NCI-H226 (cell line): ENCODE results near the gene NPC2.
A peak's percentile ranks its signal among the peaks of the same experiment; 100 is the strongest.
"Not testable (repeated sequence)": the region's sequence is repeated elsewhere in the genome, so short reads cannot be mapped to it uniquely, and the experiment has no call there.

ENCODE experiments used
- DNase-seq: peaks from one replicate; pipeline ENCODE4 v3.0.0-alpha.2; 2015

NPC2 gene

DNA sequence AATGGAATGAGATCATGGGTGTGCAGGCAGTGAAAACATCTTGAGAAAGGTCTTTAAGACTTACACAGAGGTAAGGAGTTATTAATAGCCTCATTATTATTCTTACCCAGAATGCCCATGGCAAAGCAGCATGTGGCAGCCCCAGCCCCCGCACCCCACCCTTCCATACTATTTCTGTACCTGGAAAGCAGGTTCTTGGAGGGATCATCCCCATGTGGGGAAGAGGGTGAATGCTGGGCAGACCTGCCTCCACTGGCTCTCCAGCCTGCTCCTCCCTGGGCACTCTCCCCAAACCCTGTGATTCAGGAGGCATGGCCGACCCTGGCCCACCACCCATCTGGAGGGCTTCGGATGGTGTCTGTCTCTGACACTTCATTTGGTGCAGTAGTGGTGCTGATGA, 28.3 kb downstream of the NPC2 start:
- no peak for DNase-seq

DNA sequence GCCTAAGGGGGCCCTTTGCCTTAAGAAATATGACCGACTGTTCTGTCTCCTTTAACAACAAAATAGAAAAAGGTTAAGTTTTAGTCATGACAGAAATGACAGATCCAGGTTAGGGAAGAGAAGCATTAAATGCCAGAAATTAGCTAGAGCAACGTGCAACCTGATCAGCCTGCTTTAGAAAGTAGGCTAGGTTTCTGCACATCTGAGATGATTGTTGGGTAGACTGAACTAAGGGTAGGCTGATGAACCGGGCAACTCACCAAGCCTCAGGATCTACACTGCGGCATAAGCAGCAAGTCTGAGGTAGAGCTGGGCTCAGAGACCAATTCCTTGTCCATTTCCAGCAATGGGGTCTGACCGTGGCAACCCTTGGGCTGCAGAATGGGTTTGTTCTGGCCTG, 29.4 kb downstream of the NPC2 start:
- no peak for DNase-seq

DNA sequence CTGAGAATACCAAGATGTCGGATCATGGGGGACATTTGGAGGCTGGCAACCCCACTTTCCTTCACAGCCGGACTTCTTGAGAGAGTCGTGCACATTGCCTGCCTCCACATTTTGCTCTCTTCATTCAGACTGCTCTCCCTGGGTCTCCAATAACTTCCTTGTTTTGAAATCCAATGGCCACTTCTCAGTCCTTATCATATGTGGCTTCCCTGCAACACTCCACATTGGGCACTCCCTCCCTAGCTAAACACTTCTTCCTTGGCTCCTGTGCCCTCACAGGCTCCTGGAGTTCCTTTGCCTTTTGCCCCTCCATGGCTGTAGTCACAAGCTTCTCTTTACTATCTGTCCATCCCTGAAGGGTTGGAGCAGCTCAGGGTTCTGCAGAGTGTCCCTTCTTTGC, 30.1 kb downstream of the NPC2 start:
- no peak for DNase-seq

DNA sequence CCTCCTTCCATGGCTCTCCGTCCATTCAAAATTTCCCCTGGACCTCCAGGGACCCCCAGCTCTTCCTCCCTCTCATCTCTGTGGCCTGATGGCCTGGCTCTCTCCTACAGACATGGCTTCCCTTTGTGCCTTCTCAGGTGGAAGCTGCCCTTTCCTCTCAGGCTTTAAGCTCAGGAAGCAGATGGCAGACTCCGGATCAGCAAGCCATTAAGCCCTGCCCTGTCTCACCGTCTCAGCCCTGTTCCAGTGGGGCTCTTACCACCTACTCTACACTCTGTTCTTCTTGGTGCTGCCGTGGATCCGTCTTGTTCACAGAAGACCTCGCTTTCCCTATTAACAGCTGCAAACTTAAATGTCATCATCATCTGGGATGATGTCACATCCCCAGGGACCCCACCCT, 33.1 kb downstream of the NPC2 start:
- DNase-seq: no peak

DNA sequence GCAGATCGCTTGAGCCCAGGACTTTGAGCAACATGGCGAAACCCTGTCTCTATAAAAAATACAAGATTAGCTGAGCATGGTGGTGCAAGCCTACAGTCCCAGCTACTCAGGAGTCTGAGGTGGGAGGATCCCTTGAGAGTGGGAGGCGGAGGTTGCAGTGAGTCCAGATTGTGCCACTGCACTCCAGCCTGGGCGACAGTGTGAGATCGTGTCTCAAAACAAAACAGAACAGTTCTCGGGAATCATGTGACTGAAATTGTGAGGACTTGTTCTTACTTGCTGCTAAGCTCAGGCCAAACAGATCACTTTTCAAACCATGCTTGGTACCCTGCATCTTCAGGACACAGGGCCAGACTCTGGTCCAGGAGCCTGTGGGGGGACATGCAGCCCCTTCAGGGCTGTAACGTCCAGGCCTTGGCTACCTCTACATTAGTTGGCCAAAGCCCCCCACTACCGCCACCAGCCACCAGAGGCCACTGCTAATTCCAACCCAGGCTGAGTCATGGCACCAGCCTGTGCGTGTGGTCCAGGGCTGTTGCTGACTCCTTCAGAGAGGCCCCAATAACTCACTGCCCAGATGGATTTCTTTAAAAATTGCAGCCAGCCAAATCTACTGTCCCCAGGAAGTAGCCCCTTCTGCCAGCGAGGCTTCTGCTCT, 33.7 kb downstream of the NPC2 start:
- peak; percentile 28 for DNase-seq

DNA sequence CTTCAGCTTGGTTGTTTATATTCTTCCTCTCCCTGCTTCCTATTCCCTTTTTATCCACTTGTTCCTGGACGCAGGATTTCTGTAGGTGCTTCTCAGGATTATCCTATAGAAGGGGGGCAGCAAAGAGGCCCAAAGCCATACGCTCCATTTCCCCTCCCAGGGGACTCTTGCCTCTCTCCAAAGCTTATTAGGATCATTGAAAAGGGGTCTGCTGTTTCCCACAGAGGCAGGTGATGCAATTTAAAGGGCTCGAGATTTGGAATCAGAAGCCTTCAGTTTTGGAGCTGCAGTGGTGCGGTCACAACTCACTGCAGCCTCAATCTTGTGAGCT, 35.6 kb downstream of the NPC2 start:
- no peak for DNase-seq

DNA sequence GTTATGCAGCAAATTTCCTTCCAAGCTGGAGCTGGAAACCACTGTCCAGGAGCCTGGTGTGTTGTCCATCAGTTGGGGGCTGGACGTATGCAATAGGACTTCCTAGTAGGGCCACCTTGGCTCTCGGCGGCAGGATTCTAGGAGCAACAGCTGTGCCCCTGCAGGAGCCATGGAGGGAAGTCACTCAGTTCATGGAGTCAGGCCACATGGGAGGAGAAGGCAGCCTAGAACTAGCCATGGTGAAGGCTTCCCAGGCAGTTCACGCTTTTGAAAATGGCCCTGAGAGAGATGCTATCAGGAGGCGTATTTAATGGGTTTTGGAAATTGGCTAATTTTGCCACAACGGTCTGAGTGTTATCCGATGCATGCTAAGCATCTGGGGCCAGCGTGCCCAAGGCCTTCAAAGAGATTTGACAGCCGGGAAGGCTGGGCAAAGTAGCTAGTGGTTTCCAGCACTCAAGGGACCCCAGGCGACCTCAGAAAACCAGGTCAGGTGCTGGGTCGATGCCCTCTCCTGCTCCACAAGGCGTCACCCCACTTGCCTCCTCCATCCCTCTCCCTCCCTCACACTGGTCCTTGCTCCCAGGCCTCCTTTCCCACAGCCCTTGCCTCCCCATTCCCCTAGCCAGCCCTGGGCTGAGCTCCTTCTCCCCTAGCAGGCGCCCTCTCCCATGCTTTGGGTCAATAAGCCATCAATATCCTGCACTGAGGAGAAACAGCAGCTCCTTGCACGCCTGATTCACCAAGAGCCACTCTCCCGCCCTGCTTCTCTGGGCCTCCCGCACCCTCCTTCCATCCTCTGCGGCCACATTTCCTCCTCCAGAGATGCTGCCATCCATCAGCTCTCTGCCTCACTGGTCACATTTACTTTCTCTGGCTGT, 36.2 kb downstream of the NPC2 start:
- no peak for DNase-seq

DNA sequence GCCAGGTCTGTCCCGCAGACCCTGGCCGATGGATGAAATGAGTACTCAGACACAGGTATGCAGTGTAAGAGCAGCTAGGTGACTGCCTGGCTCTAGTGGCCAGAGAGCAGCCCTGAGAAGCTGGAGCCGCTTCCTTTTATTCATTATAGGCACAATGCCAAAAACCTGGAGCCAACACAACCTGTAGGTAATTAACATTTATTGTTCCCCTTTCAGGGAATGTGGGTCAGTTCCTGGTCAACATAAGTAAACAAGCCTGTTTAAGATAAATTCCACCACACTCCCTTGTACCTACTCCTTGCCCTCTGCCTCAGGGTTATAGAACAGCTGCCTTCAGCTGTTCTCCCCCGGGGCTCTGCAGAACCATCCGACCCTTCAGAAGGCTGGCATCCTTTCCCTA, 38.7 kb downstream of the NPC2 start:
- DNase-seq: not testable (repeated sequence)

DNA sequence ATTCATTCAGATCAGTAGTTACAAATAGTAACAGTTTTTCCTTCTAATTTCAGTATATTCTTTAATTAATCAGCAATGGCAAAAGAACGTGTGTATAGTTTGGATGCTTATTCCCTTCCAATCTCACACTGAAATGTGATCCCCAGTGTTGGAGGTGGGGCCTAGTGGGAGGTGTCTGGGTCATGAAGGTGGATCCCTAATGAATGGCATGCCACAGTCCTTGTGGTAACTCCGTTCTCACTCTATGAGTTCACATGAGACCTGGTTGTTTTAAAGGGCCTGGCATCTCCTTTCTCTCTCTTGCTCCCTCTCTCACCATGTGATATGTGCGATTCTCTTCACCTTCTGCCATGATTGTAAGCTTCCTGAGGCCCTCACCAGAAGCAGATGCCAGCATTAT, 48.2 kb downstream of the NPC2 start:
- DNase-seq: no peak

DNA sequence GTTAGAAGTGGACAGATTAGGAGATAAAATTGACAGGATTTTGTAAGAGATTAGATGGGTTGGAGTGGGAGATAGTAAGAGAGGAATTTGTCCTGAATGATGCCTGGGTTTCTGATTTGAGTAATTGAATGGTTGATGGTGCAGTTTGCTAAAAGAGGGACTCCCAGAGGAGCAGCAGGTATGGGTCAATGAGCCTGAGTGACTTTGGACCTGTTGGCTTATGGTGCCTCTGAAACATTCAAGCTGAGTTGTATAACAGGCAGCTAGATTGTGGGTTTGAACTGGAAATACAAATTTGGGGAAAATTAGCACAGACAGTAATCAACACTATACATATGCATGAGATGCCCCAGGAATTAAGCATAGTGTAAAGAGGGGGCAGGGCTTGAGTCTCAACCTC, 50.3 kb downstream of the NPC2 start:
- no peak for DNase-seq

DNA sequence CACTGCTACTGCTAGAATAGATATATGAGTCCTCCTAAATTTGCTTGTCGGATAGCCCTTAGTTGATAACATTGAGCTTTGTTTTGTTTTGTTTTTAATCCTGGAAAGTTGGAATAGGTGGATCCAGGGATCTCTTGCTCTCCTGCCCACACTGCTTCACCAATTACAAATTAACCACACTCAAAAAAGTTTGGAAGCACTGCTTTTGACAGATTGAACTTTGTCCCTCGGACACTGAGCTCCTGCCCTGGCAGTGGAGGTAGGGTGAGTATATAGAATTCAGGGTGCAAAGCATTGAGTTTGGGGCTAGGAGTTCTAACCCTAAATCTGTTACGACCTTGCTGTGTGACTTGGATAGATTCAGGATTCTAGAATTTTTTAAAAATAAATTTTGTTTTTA, 52.0 kb downstream of the NPC2 start:
- no peak for DNase-seq

DNA sequence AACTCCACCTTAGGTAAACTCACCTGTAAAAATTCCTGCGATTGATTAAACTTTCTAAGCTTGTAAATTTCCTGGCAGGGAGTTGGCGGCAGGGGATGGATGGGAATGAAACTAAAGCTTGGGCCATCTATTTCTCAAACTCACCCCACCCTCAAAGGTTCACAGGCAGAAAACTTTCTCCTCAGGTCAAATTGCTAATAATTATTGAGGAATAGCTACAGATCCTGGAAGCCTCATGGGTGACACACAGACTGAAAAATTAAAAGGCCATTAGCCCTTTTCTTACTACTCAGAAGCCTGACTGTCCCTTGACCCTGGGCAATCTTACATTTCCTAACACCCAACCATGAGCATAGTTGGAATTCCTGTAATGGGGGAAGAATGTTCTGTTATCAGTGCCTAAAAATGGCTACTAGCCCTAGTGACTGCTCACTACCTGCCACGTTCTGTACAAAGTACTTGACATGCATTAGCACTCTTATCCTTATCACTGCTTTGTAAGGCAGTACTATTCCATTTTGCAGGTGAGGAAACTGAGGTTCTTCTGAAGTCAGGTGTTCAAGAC, 54.7 kb downstream of the NPC2 start:
- DNase-seq: peak; percentile 57

DNA sequence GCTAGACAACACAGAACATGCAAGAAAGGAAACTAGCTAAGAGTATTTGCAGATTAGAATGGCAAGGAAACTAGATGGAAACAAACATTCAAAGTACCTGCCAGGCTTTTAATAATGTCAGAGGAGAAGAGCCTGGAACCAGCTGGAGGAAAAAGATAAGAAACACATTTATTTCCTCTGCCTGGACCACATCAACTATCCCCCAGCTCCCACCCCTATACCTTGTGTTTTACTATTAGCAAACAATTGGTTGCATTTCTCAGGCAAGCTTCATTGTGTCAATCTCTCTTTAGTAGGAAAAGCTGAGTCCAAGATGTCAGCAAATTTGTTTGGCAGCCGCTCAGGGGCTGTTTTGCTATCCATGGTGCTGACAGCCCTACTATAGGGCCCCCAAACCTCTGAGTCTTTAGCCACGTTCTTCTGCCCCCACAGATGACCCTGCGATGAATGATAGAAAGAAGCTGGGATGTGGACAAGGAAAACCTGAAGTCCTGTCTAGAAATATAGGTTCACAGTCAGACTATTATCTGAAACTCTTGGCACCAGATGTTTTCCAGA, 55.5 kb downstream of the NPC2 start:
- DNase-seq: no peak

DNA sequence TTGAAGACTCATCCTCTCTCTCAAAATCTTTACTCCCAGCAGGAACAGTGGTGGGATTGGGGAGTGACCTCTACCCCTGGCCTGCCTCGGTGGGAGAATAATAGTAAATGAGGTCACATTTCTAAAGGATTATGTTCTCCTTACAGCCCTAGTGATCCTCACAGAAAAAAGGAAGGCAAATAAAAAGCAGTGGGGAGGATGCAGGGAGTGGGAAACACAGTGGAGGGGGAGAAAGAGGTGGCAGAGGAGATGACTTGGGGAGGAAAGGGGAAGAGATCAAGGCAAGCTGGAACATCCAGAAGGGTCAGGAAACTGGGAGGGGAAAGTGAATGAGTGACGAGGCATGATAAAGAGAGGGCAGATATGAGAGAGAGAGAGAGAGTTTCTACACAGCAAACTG, 58.8 kb downstream of the NPC2 start:
- no peak for DNase-seq

DNA sequence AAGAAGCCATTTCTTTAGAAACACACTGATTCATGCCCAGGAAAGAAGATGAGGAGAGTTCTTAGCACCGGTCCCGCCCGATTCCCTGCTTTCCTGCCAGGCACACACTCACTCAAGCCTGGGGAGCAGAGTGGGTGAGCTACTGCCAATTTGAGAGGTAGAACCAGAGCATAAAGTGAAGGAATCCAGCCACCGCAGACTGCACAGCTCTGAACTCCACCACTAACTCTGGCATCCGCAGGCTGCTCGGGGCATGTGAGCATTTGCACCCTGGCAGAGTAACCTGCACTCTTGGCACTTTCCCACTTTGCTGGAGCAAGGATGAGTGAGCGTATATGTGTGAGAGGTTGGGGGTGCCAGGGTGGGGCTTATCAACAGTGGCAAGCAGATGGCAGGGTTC, 63.1 kb downstream of the NPC2 start:
- no peak for DNase-seq
